Prostate gland (tissue), 2 donors: ENCODE results near the gene OLIG3. TPM values are rescaled to one million over a fixed set of nuclear protein-coding genes. Genes with fewer than 3 reads are reported as not detected.

Source experiments
- DNase-seq: peaks from one replicate; pipeline ENCODE4 v3.0.0-alpha.2; 2019; ENCODE audit warnings: low spot score
- H3K27ac ChIP-seq, 2 donors: fragments of 200-600 bp; sonication (generic); 2 replicates each; pipeline ENCODE4 v1.5.1; 2017 to 2019
- H3K27me3 ChIP-seq: fragments of 200-600 bp; sonication (generic); replicated peaks from 2 replicates; pipeline ENCODE4 v1.5.1; 2019; ENCODE audit not compliant: insufficient read depth
- H3K36me3 ChIP-seq, 2 donors: fragments of 200-600 bp; sonication (generic); 1 replicate in 1 of 2; 2 replicates in 1 of 2; pipeline versions ENCODE4 v1.5.1 to v1.8.1; 2017 to 2019
- H3K4me1 ChIP-seq: fragments of 200-600 bp; sonication (generic); replicated peaks from 2 replicates; pipeline ENCODE4 v1.5.1; 2019
- H3K4me3 ChIP-seq, 2 donors: fragments of 200-600 bp; sonication (generic); 2 replicates each; pipeline ENCODE4 v1.5.1; 2017 to 2019
- H3K9me3 ChIP-seq: fragments of 200-600 bp; sonication (generic); 2 replicates; pipeline ENCODE4 v1.5.1; 2017
- CTCF ChIP-seq, 4 experiments: fragments of 200-600 bp in 2 of 4; fragments of 450-650 bp in 2 of 4; sonication (generic) in 2 of 4; IDR thresholded peaks; 1 replicate in 3 of 4; 2 replicates in 1 of 4; pipeline ENCODE4 v1.5.1; 2016 to 2019; ENCODE audit warnings: antibody characterized with exemption in 4 of 4, mild to moderate bottlenecking in 2 of 4, moderate library complexity in 2 of 4
- POLR2A ChIP-seq: fragments of 450-650 bp; IDR thresholded peaks from one replicate; pipeline ENCODE4 v1.6.1; 2016; ENCODE audit warnings: antibody characterized with exemption, mild to moderate bottlenecking
- POLR2AphosphoS5 ChIP-seq: sonication (generic); formaldehyde crosslinking; IDR thresholded peaks from one replicate; pipeline ENCODE4 v1.6.1; 2017; ENCODE audit warnings: antibody characterized with exemption
- WGBS: methylation state at CpG from one replicate; pipeline ENCODE4 v1.1.5; 2018; 5-methylcytosine and 5-hydroxymethylcytosine counted together
- intact Hi-C: fragments of 100-400 bp; cut with DNase I; formaldehyde crosslinking; loops from one replicate; pipeline ENCODE4 v1.14.2; 2022
- total RNA-seq, 2 donors: library from RNA; depleted of rRNA; stranded (reverse); fragments of >200 nt; gene quantifications; one replicate each; pipeline ENCODE4 v1.1.0, GENCODE V29; 2016

OLIG3 gene
- total RNA-seq, 2 donors from 2014 or later: not detected

GRCh38 chr6:137496909-137497720, 2.9 kb upstream of the OLIG3 start:
- DNase-seq: no peak
- no peak overlapping the region for H3K4me3 ChIP-seq
- peaks cover 59% of the 10 kb centered on the region for H3K27me3 ChIP-seq
- H3K9me3 ChIP-seq: no peaks in the 10 kb centered on the region
- WGBS: 7% methylated on average over 47 of the region's 47 CpGs
- peaks cover 4% of the 10 kb centered on the region for H3K4me1 ChIP-seq
- H3K36me3 ChIP-seq: no peaks in the 10 kb centered on the region
- TF ChIP-seq CTCF (IDR thresholded peaks at IDR 0.05) (no peak), POLR2AphosphoS5 (no peak), POLR2A (no peak)
- H3K27ac ChIP-seq: no peak overlapping the region
- intact Hi-C loops: no loop called here

GRCh38 chr6:137496368-137496767, 2.2 kb upstream of the OLIG3 start:
- intact Hi-C loops: no loop called here
- 6% methylated on average over 17 of the region's 17 CpGs for WGBS
- TF ChIP-seq CTCF (IDR thresholded peaks at IDR 0.05): no peak
- H3K4me3 ChIP-seq: no peak overlapping the region
- no peak for DNase-seq
- H3K27me3 ChIP-seq: peaks cover 63% of the 10 kb centered on the region
- no peaks in the 10 kb centered on the region for H3K9me3 ChIP-seq
- H3K4me1 ChIP-seq: peaks cover 4% of the 10 kb centered on the region
- no peak overlapping the region for H3K27ac ChIP-seq
- H3K36me3 ChIP-seq: no peaks in the 10 kb centered on the region

GRCh38 chr6:137495703-137496336, 1.6 kb upstream of the OLIG3 start:
- intact Hi-C loops: no loop called here
- Histone ChIP-seq H3K27me3 (peaks cover 63% of the 10 kb centered on the region), H3K4me3 (no peak overlapping the region), H3K27ac (no peak overlapping the region), H3K9me3 (no peaks in the 10 kb centered on the region), H3K36me3 (no peaks in the 10 kb centered on the region), H3K4me1 (peaks cover 4% of the 10 kb centered on the region)
- no peak for DNase-seq
- 11% methylated on average over 28 of the region's 29 CpGs for WGBS
- no peak for TF ChIP-seq CTCF (IDR thresholded peaks at IDR 0.05)
- no peak for TF ChIP-seq POLR2A
- TF ChIP-seq POLR2AphosphoS5: no peak

GRCh38 chr6:137494988-137495702, 951 bp upstream of the OLIG3 start:
- intact Hi-C loops: no loop called here
- TF ChIP-seq POLR2A (no peak), CTCF (IDR thresholded peaks at IDR 0.05) (no peak), POLR2AphosphoS5 (no peak)
- H3K4me3 ChIP-seq: no peak overlapping the region
- peaks cover 67% of the 10 kb centered on the region for H3K27me3 ChIP-seq
- DNase-seq: no peak
- H3K4me1 ChIP-seq: peaks cover 4% of the 10 kb centered on the region
- 8% methylated on average over 41 of the region's 41 CpGs for WGBS
- H3K36me3 ChIP-seq: no peaks in the 10 kb centered on the region
- no peak overlapping the region for H3K27ac ChIP-seq
- H3K9me3 ChIP-seq: no peaks in the 10 kb centered on the region
